Measurements from ENCODE around the gene TAF1B.

TAF1B gene

GRCh38 chr2:9808334-9809063, 34.8 kb upstream of the TAF1B start:
- no peak for DNase-seq

GRCh38 chr2:9809064-9809356, 34.3 kb upstream of the TAF1B start:
- no peak for DNase-seq

GRCh38 chr2:9809448-9810088, 33.7 kb upstream of the TAF1B start:
- no peak for DNase-seq

- no peak for DNase-seq
Measured at GRCh38 chr2:9811216-9811615, 32.1 kb upstream of the TAF1B start.

- DNase-seq, result no peak
Measured at GRCh38 chr2:9811679-9812511, 31.4 kb upstream of the TAF1B start.

- DNase-seq, result no peak
Measured at GRCh38 chr2:9812945-9813311, 30.3 kb upstream of the TAF1B start.

- peak; percentile 40 to 70 (median 50) for DNase-seq
Measured at GRCh38 chr2:9813312-9814128, 29.8 kb upstream of the TAF1B start.

- DNase-seq, result no peak
Measured at GRCh38 chr2:9814129-9814868, 29.0 kb upstream of the TAF1B start.

GRCh38 chr2:9815076-9815475, 28.2 kb upstream of the TAF1B start:
- no peak for DNase-seq

GRCh38 chr2:9815844-9816279, 27.4 kb upstream of the TAF1B start:
- no peak for DNase-seq

GRCh38 chr2:9818097-9818496, 25.2 kb upstream of the TAF1B start:
- no peak for DNase-seq

GRCh38 chr2:9819551-9819950, 23.7 kb upstream of the TAF1B start:
- DNase-seq, result no peak

- DNase-seq, result no peak
Measured at GRCh38 chr2:9820020-9820973, 23.0 kb upstream of the TAF1B start.

- no peak for DNase-seq
Measured at GRCh38 chr2:9821805-9822445, 21.3 kb upstream of the TAF1B start.

- no peak for DNase-seq
Measured at GRCh38 chr2:9824441-9824840, 18.8 kb upstream of the TAF1B start.

GRCh38 chr2:9824956-9825720, 18.1 kb upstream of the TAF1B start:
- DNase-seq, result no peak

GRCh38 chr2:9826208-9826607, 17.1 kb upstream of the TAF1B start:
- no peak for DNase-seq

- DNase-seq, result no peak
Measured at GRCh38 chr2:9830685-9831410, 12.4 kb upstream of the TAF1B start.

GRCh38 chr2:9831670-9832069, 11.6 kb upstream of the TAF1B start:
- DNase-seq, result no peak

All from activated CD4-positive, CD25-positive, alpha-beta regulatory T cell (primary cell).